ACHN (cell line): ENCODE measurements around the gene MTG1.
"Not testable (repeated sequence)": the region's sequence is repeated elsewhere in the genome, so short reads cannot be mapped to it uniquely, and the experiment has no call there.

Experiments
- DNase-seq: peaks from one replicate; pipeline ENCODE4 v3.0.0-alpha.2; 2015
- in situ Hi-C: cut with HindIII; loops from 2 replicates; pipeline ENCODE4 v1.10.0; 2017; ENCODE audit warnings: low sequenced_read_pairs, low pct_ligation_motif_present, low pct_unique_long_range_greater_than_20kb

MTG1 gene

DNA sequence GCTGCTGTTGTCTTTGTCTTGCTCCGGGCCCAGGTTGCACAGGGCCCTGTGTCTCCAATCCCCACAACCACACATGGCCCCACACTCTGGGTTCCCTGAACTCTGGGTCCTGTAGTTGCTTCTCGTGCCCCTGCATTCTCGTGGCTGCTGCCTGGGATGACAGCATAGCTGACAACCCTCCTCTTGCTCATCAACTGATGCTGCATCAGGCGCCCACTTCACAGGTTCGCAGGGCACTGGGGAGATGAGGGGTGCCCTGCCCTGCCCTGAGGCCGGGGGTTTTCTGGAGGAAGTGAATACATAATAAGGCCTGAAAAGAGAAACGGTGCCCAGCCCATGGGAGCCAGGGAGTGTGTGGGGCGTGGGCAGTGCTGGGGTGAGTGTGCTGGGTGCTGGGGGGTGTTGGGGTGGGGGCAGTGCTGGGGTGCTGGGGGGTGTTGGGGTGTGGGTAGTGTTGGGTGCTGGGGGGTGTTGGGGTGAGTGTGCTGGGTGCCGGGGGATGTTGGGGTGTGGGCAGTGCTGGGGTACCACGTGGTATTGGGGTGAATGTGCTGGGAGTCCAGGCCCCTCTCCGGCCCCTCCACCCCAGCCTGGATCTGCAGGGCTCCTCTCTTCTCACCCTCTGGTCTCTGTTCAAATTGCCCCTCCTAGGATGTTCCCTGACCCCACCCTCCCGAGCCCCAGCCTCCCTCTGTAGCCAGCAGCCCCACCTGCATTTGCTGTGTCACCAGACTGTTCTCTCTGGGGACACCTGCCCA, 2.0 kb upstream of the MTG1 start:
- in situ Hi-C loops = no loop called here
- DNase-seq = no peak

DNA sequence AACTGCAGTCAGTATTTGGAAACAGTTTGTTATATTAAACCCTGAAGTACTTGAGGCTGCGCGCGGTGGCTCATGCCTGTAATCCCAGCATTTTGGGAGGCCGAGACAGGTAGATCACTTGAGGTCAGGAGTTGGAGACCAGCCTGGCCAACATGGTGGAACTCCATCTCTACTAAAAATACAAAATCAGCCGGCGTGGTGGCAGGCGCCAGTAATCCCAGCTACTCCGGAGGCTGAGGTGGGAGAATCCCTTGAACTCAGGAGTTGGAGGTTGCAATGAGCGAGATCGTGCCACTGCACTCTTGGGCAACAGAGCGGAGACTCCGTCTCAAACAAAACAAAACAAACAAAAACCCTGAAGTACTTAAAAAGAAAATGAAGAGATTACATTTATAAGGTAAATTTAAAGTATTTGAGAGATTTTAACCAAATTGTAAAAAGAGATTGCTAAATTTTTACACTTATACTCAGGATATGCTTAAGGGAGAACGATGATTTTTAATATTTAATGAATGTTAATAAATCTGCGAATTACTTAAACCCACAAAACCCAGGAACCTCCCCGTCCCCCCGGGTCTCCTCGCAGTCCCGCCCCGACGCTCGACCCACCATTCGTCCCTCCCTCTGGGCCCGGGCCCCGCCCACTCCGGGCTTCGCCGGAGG, 425 bp upstream of the MTG1 start:
- DNase-seq = no peak
- in situ Hi-C loops = no loop called here

DNA sequence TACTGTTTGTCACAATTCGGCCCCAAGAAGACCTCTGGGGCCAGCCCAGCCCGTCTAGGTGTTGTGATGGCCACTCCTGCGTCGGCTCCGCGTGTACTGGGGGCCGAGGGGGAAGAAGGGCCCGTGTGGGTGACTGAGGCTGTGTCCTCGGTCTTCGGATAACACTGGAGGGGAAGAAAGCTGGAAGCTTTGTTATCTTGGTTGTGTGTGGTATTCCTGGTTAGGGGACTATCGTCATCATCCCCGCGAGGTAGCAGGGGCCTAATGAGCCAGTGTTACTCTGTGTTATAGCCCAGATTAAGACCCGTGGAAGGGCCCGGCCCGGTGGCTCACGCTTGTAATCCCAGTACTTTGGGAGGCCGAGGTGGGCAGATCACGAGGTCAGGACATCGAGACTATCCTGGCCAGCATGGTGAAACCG, 854 bp downstream of the MTG1 start:
- DNase-seq = no peak
- in situ Hi-C loops = no loop called here

DNA sequence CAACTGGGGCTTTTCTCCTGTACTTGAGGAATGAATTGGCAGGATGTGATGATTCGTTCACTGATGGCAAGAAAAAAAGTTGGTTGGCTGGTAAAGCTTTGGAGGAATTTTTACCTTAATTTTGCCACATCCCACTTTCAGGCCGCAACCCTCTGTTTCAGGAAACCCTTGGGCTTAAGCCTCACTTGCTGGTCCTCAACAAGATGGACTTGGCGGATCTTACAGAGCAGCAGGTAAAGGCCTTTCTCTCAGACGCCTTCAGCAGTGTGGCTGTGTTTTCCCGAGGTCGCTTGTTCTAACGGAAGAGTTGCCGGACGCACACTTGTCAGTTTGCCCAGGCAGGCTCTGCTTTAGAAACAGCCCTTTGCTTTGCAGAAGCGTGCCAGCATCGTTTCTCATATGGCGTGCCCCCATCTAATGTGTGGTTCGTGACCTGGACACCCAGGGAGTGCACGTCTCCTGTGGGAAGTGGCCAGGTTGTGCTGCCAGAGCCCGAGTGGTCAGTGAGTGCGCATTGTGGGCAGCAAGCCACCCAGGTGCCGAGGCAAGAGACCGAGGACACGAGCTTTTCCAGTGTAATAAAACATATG, 2.2 kb downstream of the MTG1 start:
- DNase-seq = no peak
- in situ Hi-C loops = no loop called here

DNA sequence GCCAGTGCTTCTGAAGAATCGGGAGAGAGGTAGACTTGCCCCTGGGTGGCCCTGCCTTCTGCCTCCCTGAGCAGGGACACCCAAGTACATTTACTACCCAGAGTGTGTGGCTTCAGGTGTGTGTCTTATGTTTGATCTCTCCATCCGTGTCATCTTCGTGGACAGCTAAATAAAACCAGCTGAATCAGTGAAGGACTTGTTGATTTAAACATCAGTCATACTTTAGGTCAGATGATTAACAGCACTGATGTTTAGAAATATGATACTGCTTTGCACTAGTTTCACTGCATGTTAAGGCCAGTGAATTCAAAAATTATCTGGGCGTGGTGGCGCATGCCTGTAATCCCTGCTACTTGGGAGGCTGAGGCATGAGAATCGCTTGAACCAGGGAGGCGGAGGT, 4.0 kb downstream of the MTG1 start:
- no peak for DNase-seq
- in situ Hi-C loops = no loop called here

DNA sequence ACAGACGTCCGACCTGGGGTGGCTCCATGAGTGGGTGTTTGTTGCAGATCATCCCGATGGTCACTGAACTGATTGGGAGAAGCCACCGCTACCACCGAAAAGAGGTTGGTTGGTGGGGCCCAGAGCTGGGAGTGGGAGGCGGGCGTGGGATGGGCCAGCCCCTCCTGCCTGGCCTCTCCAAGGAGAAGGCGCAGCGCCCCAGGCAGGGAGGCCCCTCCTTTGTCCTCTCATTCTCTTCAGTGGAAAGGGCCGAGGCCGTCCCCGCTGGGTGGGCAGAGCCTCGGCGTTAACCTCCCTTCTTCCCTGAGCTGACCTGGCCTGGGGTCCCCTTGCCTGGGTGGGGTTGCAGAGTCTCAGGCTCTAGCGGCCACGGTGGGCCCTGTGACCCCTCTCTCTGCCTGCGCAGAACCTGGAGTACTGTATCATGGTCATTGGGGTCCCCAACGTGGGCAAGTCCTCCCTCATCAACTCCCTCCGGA, 5.2 kb downstream of the MTG1 start:
- in situ Hi-C loops = no loop called here

DNA sequence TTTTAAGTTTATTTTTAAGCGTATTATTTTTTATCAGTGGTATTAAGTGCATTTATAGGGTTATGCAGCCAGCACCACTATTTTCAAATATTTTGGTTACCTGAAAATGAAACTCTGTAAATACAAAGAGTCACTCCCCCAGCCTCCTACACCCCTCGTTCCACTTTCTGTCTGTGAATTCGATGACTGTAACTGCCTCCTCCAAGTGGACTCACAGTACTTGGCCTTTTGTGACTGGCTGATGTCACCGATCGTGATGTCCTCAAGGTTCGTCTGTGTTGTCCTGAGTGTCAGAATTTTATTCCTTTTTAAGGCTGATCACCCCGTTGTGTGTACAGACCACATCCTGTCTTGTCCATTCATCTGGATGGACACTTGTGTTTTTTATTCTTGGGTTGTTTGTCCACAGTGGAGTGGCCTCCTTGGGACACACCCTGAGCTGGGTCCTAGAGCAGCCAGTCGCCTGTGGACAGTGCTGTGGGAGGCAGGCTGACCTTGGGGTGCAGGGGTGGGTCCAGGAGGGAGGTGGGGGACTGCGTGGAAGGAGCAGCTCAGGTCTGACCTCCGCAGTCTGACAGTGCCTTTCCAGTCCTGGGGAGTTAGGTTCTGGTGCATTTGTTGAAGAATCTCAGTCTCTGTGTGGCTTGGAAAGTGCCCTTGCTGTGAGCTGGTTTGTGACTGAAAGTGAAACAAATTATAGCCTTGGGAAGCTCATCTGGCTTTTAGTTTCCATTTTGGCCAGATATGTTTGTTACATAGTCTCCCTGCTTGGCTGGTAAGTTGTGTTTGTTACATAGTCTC, 6.9 kb downstream of the MTG1 start:
- DNase-seq = no peak
- in situ Hi-C loops = no loop called here

More for the DNA sequence above, 5.2 kb downstream of the MTG1 start:
- no peak for DNase-seq

DNA sequence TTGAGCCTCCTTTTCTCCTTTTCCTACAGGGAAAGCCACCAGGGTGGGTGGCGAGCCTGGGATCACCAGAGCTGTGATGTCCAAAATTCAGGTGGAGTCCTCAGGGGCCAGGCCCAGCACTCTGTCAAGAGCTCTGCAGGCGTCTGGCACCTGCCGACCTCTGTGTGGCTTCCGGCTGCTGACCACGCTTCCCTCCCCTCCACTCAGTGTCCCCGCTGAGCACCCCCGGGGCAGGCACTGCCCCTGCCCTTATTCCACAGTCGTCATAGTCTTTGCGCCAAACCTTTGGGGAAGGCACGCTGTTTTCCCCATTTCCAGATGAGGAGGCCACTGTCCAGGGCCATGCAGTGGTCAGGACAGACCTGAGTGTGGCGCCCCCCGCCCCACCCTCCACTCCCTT, 7.5 kb downstream of the MTG1 start:
- in situ Hi-C loops = no loop called here
- no peak for DNase-seq

DNA sequence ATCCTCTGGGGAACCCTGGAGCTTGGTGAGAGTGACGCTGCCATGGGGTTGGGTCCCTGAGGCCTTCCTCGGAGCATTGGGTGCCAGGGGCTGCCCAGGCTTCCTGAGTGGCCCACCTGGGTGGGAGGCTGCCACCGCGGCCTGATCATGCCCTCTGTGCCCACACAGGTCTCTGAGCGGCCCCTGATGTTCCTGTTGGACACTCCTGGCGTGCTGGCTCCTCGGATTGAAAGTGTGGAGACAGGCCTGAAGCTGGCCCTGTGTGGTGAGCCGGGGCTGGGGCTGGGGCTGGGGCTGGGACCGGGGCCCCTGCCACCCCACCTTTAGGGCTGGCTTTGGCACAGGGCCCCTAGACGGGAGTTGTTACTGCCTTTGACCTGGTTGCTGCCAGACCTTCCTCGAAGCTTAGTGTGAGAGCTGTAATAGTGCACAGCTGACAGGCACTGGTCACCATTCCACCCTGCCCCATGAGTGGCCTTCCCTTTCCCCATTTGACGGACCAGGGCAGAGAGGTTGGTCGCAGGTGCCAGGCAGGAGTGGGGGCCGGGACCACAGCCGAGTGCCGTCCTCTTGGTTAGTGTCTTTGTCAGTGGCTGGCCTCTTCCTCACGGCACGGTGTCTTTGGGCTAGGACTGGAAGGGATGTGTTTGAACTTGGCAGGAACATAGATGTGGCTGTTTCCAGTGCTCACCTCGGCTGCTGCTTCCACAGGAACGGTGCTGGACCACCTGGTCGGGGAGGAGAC, 8.2 kb downstream of the MTG1 start:
- no peak for DNase-seq
- in situ Hi-C loops = no loop called here

DNA sequence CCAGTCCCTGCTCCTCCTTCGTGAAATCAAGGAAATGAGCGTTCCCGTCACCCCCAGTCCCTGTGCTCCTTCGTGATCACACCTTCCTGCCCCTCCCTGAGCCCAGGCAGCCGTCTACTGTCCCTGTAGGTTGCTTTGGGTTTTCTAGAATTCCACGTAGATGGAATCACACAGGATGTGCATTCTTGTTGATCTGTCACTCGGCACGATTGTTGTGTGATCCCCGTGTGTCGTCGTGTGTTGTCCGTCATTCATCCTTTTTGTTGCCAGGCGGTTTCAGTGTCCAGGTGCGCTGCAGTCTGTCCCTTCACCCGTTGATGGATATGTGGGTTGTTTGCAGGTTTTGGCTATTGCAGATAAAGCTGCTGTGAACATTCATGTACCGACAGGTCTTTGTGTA, 9.4 kb downstream of the MTG1 start:
- in situ Hi-C loops = no loop called here
- DNase-seq = no peak

DNA sequence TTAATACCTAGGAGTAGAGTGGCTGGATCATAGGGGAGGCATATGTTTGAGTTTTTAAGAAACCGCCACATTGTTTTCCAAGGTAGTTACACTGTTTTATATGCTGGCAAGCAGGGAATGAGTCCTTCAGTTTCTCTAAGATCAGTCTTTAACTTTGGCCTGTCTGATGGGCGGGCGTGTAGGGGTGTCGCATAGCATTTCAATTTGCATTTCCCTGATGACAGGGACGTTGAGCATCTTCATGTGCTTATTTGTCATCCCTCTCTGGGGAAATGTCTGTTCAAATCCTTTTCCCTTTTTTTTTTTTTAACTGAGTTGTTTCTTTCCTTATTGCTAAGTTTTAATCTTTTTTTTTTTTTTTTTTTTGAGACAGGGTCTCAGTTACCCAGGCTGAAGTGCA, 9.8 kb downstream of the MTG1 start:
- in situ Hi-C loops = no loop called here
- DNase-seq = no peak

DNA sequence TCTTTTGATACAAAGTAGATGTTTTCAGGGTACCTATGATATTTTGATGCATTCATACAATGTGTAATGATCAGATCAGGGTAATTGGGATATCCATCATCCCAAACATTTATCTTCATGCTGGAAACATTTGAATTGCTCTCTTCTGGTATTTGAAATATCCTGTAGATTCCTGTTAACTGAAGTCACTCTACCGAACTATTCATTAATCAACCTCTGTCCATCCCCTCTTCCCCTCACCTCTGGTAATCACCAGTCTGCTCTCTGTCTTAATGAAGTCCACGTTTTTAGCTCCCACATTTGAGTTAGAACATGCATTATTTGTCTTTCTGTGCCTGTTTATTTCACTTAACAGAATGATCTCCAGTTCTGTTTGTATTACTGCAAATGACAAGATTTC, 11.3 kb downstream of the MTG1 start:
- peak; percentile 45 for DNase-seq
- in situ Hi-C loops = no loop called here

DNA sequence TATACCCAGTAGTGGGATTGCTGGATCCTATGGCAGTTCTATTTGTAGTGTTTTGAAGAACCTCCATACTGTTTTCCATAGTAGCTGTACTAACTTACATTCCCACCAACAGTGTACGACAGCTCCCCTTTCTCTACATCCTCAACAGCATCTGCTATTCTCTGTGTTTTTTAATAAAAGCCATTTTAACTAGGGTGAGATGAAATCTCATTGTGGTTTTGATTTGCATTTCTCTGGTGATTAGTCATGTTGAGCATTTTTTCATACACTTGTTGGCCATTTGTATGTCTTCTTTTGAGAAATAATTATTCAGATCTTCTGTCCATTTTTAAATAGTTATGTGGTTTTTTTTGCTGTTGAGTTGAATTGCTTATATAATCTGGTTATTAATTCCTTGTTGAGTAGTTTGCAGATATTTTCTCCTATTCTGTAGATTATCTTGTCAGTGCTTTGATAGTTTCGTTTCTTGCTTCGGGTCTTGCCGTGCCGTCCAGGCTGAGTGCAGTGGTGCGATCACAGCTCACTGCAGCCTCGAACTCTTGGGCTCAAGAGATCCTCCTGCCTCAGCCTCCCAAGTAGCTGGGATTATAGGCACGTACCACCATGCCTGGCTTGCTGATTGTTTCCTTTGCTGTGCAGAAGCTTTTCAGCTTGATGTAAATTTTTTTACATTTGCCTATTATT, 12.0 kb downstream of the MTG1 start:
- in situ Hi-C loops = no loop called here

DNA sequence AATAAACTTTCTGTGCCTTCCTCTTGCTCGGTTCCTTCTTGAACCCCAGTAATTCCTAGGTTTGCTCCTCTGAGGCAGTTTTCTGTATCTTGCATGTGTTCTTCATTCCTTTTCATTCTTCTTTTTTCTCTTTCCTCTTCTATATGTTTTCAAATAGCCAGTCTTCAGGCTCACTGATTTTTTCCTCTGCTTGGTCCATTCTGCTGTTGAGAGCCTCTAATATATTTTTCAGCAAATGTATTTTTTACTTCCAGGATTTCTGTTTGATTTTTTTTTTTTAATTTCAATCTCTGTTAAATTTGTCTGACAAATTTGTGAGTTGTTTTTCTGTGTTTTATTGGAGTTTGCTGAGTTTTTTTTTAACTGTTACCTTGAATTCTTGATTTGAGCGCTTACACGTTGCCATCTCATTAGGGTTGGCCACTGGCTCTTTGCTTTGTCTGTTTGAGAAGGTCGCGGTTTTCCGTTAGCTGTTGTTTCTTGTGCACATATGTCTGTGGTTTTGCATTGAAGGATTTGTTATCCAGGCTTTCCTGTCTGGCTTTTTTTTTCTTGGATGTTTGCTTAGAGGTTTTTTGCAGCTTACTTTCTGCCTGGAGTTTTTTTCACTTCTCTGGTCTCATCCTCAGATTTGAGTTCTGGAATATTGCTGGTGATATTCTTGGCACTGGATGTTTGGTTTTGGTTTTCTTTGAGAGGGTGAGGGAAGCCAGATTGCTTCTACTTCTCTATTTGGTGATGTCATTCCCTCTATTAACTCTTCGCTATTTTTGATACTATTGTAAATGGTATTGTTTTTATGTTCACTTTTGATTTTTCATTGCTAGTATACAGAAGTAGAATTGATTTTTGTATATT, 17.8 kb downstream of the MTG1 start:
- in situ Hi-C loops = no loop called here
- DNase-seq = no peak

More for the DNA sequence above, 12.0 kb downstream of the MTG1 start:
- DNase-seq = no peak

DNA sequence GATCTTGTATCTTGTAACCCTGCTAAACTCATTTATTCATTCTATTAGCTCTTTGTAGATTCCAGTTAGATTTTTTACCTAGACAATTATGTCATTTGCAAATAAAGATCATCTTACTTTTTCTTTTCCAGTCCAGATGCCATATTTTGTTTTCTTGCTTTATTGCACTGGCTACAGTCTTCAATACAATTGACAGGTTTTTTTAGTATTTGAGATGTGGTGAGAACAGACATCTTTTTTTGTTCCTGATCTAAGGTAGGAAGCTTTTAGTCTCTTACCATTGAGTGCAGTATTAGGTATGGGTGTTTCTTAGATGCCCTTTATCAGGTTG, 18.4 kb downstream of the MTG1 start:
- DNase-seq = no peak
- in situ Hi-C loops = no loop called here

DNA sequence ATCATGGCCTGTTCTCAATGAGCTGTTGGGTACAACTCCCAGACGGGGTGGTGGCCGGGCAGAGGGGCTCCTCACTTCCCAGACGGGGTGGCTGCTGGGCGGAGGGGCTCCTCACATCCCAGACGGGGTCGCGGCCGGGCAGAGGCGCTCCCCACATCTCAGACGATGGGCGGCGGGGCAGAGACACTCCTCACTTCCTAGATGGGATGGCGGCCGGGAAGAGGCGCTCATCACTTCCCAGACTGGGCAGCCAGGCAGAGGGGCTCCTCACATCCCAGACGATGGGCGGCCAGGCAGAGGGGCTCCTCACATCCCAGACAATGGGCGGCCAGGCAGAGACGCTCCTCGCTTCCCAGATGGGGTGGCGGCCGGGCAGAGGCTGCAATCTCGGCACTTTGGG, 20.4 kb downstream of the MTG1 start:
- in situ Hi-C loops, DNase-seq: not testable (repeated sequence)

DNA sequence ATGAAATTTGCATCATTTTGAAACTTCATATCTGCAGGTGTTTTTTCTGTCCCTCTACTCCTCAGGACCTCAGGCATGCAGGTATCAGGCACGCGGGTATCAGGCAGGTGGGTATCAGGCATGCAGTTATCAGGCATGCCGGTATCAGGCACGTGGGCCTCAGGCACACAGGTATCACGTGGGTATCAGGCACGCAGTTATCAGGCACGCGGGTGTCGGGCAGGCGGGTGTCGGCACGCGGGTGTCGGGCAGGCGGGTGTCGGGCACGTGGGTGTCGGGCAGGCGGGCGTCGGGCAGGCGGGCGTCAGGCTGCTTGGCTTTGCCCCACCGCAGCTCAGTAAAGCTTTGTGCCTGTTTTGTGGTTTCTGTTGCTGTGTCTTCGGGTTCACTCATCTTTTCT, 21.8 kb downstream of the MTG1 start:
- in situ Hi-C loops = no loop called here
- DNase-seq = no peak
